Stimulated activated naive CD8-positive, alpha-beta T cell treated with anti-CD3 and anti-CD28 coated beads, Interleukin-15, Interleukin-2, amounts not matched to agents 100 ng/mL and 50 ng/mL, for 24 hours (primary cell): ENCODE measurements around the gene EFNA5.

Source experiments
- H3K27ac Mint-ChIP-seq: one replicate; pipeline ENCODE4 v1.8.0; 2021; ENCODE audit warnings: mild to moderate bottlenecking, mixed read lengths
- H3K27me3 Mint-ChIP-seq: one replicate; pipeline ENCODE4 v1.8.0; 2021; ENCODE audit warnings: mixed read lengths
- H3K36me3 Mint-ChIP-seq: one replicate; pipeline ENCODE4 v1.8.0; 2021; ENCODE audit warnings: low read depth, mixed read lengths
- H3K4me1 Mint-ChIP-seq: one replicate; pipeline ENCODE4 v1.8.0; 2021; ENCODE audit warnings: low read depth, mixed read lengths
- H3K4me3 Mint-ChIP-seq: one replicate; pipeline ENCODE4 v1.8.0; 2021; ENCODE audit warnings: mild to moderate bottlenecking, mixed read lengths
- H3K9me3 Mint-ChIP-seq: one replicate; pipeline ENCODE4 v1.8.0; 2021; ENCODE audit warnings: mixed read lengths

The EFNA5 gene

GRCh38 chr5:107425541-107426031 is 245.2 kb downstream of the EFNA5 start:
- no peaks in the 10 kb centered on the region for H3K9me3 Mint-ChIP-seq

GRCh38 chr5:107424491-107424890 is 246.2 kb downstream of the EFNA5 start:
- Mint-ChIP-seq H3K9me3 (no peaks in the 10 kb centered on the region), H3K4me3 (no peak overlapping the region), H3K4me1 (no peaks in the 10 kb centered on the region), H3K27me3 (peaks cover 6% of the 10 kb centered on the region), H3K27ac (no peak overlapping the region), H3K36me3 (no peaks in the 10 kb centered on the region)

More at GRCh38 chr5:107425541-107426031, 245.2 kb downstream of the EFNA5 start:
- Mint-ChIP-seq H3K27ac (no peak overlapping the region), H3K4me3 (no peak overlapping the region), H3K36me3 (no peaks in the 10 kb centered on the region), H3K27me3 (peaks cover 6% of the 10 kb centered on the region), H3K4me1 (no peaks in the 10 kb centered on the region)

DNA sequence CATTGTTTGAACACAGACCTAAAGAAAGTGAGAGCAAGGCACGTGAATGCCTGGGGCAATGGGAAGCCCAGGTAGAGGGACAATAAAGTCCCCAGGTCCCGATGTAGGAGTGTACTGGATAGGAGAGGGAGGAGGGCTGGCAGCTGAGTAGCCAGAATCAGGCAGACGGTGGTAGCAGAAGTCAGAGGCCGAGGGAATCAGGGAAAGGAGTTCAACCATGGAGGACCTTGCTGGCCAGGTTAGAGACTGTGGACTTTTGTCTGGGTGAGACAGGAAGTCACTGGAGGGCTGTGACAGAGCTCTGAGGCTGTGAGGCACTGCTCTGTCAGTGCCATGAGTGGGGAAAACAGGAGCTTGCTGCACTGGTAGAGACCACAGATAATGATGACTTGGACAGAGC is 248.2 kb downstream of the EFNA5 start:
- Mint-ChIP-seq H3K4me3 (no peak overlapping the region), H3K27ac (no peak overlapping the region), H3K9me3 (no peaks in the 10 kb centered on the region), H3K36me3 (no peaks in the 10 kb centered on the region), H3K4me1 (no peaks in the 10 kb centered on the region), H3K27me3 (peaks cover 6% of the 10 kb centered on the region)

DNA sequence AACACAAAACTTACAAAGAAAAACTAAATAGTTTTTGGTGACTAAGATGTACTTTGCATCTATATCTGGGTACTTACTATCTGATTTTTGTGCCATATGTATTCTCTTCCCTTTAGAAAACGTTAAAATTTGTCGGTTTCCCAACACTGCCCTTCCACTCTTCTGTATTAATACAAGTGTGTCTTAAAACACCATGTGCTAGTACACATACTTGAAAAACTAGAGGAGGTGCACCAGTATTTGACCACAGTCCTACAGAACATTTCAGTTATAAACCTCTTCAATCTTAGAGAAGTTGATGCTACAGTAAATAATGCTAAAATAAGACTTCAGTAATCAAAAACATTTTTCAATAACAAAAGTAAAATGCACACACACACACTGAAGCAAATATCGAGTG is 251.2 kb downstream of the EFNA5 start:
- Mint-ChIP-seq H3K36me3 (no peaks in the 10 kb centered on the region), H3K27me3 (peaks cover 9% of the 10 kb centered on the region), H3K4me1 (no peaks in the 10 kb centered on the region), H3K9me3 (no peaks in the 10 kb centered on the region), H3K27ac (no peak overlapping the region), H3K4me3 (no peak overlapping the region)

GRCh38 chr5:107418902-107419301 is 251.8 kb downstream of the EFNA5 start:
- Mint-ChIP-seq H3K36me3 (no peaks in the 10 kb centered on the region), H3K4me3 (no peak overlapping the region), H3K27me3 (peaks cover 9% of the 10 kb centered on the region), H3K27ac (no peak overlapping the region), H3K9me3 (no peaks in the 10 kb centered on the region), H3K4me1 (no peaks in the 10 kb centered on the region)

- Mint-ChIP-seq H3K4me1 (no peaks in the 10 kb centered on the region), H3K4me3 (no peak overlapping the region), H3K9me3 (no peaks in the 10 kb centered on the region), H3K27me3 (peaks cover 9% of the 10 kb centered on the region), H3K27ac (no peak overlapping the region), H3K36me3 (no peaks in the 10 kb centered on the region)
These were observed 252.7 kb downstream of the EFNA5 start for GRCh38 chr5:107418071-107418470.

DNA sequence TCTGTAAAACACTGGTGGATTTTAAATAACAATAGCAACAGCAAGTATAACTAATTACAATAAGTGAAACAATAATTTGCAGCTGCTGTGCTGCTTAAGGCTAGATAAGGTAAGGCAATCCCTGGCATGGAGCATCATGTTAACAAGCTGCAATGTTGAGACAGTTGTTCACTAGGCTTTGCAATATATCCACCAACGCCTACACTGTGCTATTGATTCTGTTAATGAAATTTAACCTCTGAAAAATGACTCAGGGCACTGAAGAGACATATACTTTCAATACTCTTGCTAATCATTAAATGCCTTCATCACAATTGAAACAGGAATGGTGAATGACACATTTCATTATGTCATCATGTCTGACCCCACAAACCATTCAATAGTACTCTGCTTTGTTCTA is 255.0 kb downstream of the EFNA5 start:
- Mint-ChIP-seq H3K27me3 (peaks cover 3% of the 10 kb centered on the region), H3K4me3 (no peak overlapping the region), H3K27ac (no peak overlapping the region), H3K4me1 (no peaks in the 10 kb centered on the region), H3K36me3 (no peaks in the 10 kb centered on the region), H3K9me3 (no peaks in the 10 kb centered on the region)

DNA sequence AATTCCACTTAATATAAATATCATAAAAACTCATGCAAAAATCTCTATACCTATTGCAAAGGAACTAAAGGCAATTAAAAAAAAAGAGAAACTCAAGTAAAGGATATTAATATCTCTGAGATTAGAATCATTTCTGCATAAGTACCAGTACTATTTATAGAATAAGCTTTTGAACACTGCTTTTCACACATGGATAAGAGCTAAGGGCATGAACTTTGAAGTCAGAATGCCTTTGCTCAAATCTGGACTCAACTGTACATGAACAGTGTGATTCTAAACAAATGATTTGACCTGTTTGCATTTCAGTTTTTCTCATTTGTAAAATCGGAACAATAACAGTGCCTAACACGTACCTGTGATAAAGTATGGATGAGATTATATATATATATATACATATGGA is 255.9 kb downstream of the EFNA5 start:
- Mint-ChIP-seq H3K27ac (no peak overlapping the region), H3K4me1 (no peaks in the 10 kb centered on the region), H3K9me3 (no peaks in the 10 kb centered on the region), H3K27me3 (peaks cover 3% of the 10 kb centered on the region), H3K36me3 (no peaks in the 10 kb centered on the region), H3K4me3 (no peak overlapping the region)

GRCh38 chr5:107413754-107414153 is 257.0 kb downstream of the EFNA5 start:
- Mint-ChIP-seq H3K36me3 (no peaks in the 10 kb centered on the region), H3K27ac (no peak overlapping the region), H3K4me1 (no peaks in the 10 kb centered on the region), H3K9me3 (no peaks in the 10 kb centered on the region), H3K4me3 (no peak overlapping the region), H3K27me3 (peaks cover 3% of the 10 kb centered on the region)

- Mint-ChIP-seq H3K4me3 (no peak overlapping the region), H3K27ac (no peak overlapping the region), H3K4me1 (no peaks in the 10 kb centered on the region), H3K36me3 (no peaks in the 10 kb centered on the region), H3K9me3 (no peaks in the 10 kb centered on the region), H3K27me3 (no peaks in the 10 kb centered on the region)
These were observed 262.2 kb downstream of the EFNA5 start for GRCh38 chr5:107408564-107408963.

DNA sequence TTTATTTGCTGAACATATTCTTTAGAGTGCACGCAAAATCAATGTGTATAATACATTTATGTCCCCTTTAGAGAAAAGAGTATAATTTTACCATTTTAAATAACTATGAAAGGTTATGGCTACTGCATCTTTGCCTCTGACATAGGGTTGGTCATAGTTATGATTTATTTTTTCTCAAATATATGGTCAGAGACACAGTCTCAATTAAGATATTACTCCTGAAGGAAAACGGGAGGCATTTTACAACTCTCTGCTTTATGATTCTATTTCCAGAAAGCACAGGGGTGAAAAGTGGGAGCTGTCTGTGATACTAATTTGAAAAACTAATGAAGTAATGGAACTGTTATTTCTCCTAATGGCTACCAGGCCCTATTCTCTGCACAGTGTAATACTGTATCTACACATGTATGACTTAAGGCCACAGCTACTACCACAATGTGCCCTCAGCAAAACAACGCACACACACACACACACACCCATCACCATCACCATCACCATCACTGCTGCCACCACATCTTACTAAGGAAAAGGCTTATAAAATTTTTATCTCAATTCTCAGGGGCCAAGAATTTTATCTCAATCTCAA is 262.9 kb downstream of the EFNA5 start:
- no peak overlapping the region for H3K27ac Mint-ChIP-seq
- H3K36me3 Mint-ChIP-seq: no peaks in the 10 kb centered on the region
- H3K27me3 Mint-ChIP-seq: peaks cover 2% of the 10 kb centered on the region
- no peak overlapping the region for H3K4me3 Mint-ChIP-seq
- no peaks in the 10 kb centered on the region for H3K4me1 Mint-ChIP-seq
- no peaks in the 10 kb centered on the region for H3K9me3 Mint-ChIP-seq

DNA sequence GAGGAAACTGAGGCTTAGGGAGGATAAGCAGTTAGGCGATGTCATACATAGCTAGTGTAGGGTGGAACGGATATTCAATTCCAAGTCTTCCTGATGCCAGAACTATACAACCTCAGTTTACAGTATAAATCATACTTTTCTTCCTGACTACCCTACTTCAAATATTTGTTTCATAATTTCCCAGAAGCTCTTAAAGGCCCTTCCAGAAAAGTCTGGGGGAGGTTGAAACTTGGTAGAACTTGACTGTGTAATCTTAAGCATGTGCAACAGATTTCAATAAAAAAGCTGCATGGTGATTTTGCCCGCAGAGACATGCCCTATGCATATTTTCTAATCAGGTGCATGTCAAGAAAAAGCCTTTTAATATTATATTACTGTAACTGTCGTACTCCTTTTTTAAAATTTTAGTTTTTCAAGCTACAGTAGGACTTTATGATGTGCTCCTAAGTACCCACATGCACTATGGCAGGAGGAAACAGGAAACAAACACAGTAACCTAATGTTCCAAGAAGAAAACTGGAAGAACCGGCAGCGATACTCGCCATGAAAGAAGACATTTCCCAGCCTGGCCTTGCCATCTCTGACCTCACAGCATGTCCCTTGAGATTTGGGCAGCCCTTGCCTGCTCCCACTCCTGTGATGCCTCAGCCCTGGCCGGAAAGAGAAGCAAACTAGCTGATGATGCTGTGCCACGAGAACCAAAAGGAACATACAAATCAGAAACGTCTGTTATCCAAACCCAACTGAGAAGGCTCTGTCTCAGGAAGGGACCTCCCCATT is 266.0 kb downstream of the EFNA5 start:
- H3K9me3 Mint-ChIP-seq: no peaks in the 10 kb centered on the region
- H3K27me3 Mint-ChIP-seq: peaks cover 9% of the 10 kb centered on the region
- H3K36me3 Mint-ChIP-seq: no peaks in the 10 kb centered on the region
- H3K4me1 Mint-ChIP-seq: peaks cover 11% of the 10 kb centered on the region
- H3K27ac Mint-ChIP-seq: no peak overlapping the region
- no peak overlapping the region for H3K4me3 Mint-ChIP-seq

DNA sequence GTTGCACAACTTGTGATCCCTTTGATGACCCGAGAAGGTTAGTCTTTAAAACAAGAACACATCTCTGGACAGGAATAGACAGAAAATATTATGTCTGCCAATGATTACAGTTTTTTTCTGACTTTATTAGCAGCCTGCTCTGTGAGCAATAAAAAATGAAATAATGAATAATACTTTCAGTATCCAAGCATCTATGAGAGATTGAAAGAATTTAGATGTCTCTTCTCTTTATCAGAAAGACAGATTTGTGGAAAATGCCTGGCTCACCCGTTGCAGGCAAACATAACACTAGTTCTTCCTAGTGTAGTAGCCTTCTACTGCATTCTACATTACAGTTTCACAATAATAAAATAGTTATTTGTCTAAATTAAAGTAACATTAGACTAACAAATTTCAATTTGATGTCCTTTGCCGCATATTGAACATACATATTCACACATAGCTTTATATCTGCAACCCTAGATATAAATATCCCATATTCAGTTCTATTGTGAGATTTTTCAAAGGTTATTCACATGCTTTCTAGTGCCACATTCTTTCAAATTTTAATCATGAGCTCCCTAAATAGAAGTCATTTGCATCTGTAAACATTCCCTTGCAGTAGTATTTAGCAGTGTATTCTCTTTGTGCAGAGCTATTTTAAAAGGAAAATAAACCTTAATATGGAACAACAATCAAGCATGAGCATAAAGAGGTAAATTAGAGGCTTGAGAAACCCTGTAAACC is 267.3 kb downstream of the EFNA5 start:
- H3K4me1 Mint-ChIP-seq: peaks cover 11% of the 10 kb centered on the region
- H3K9me3 Mint-ChIP-seq: no peaks in the 10 kb centered on the region
- H3K36me3 Mint-ChIP-seq: no peaks in the 10 kb centered on the region
- no peak overlapping the region for H3K4me3 Mint-ChIP-seq
- H3K27me3 Mint-ChIP-seq: peaks cover 14% of the 10 kb centered on the region
- H3K27ac Mint-ChIP-seq: no peak overlapping the region

DNA sequence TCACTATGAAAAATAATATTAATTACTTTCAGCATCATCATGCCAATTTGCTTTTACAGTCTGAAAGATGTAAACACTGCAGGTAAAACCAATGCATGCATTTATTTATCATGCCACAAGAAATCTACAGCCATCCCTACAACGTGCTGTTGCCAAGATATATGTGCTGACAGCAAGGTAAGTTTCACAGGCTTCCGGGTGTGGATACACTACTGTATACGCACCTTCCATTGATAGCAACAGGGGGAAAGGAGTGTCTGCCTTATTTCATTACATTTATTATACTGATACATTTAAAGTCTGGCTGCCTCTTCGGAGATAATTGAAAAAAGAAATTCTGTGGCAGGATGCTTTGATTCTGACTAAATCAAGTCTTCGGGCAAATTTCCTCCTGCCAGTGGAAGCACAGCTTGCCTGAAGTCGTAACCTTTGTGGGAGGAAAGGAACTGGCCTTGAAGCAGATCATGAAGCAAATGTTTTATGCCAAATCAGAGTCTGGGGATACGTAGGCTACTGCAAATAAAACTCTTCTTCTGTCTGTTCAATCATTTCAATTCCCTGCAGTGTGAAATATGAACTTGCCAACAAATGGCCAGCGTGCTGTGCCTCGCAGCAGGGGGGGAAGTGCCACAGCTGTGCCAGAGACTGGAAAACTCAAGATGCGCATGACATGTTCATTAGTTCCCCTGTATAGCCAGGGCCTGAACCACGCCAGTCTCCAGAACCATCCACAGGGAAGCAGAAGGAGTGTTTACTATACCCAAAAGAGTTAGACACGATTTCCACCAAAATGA is 268.1 kb downstream of the EFNA5 start:
- Mint-ChIP-seq H3K4me1 (peaks cover 11% of the 10 kb centered on the region), H3K27ac (no peak overlapping the region), H3K4me3 (no peak overlapping the region), H3K36me3 (no peaks in the 10 kb centered on the region), H3K9me3 (no peaks in the 10 kb centered on the region), H3K27me3 (peaks cover 14% of the 10 kb centered on the region)
